Activated T-cell treated with anti-CD3 and anti-CD28 coated beads for 4 hours (primary cell): ENCODE measurements around the gene TSC1.
"Not testable (repeated sequence)": the region's sequence is repeated elsewhere in the genome, so short reads cannot be mapped to it uniquely, and the experiment has no call there.

ENCODE experiments used
- DNase-seq: peaks from one replicate; pipeline ENCODE4 v3.0.0-alpha.2; 2020

TSC1 gene

DNA sequence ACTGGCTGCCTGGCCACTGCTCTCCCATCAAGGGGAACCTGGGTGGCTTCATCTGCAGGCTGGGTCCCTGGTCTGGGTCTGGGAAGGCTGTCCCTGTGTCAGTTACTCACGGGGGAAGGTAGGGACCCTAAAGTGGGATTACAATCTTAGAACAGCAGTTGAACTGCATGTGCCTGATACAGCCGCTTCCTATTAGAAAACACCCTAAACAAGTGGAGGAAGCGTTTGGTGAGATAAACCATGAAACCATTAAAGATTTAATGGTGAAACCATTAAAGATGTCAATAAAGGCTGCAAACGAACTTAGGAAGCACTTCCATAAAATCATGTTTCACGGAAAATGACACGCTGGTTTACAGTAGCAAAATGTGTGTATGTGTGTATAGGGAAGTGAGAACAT is 31.5 kb upstream of the TSC1 start:
- no peak for DNase-seq

DNA sequence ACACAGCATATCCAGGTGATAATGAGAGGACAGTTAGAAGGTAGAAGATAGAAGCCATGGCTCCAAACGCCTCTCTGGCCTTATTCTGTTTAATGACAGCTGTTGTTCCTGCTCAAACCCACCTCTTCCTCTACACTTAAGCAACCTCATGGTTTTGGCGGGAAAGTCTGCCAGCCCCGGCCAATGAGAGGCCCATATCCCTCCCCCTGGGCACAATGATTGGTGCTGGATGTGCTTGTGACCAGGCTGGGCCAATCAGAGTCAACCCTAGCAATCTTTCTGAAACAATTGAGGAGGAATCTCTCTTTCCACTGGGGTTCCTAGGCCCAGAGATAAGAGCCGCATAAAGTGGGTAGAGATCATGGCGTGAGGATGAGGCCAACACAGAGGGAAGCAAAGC is 29.3 kb upstream of the TSC1 start:
- no peak for DNase-seq

DNA sequence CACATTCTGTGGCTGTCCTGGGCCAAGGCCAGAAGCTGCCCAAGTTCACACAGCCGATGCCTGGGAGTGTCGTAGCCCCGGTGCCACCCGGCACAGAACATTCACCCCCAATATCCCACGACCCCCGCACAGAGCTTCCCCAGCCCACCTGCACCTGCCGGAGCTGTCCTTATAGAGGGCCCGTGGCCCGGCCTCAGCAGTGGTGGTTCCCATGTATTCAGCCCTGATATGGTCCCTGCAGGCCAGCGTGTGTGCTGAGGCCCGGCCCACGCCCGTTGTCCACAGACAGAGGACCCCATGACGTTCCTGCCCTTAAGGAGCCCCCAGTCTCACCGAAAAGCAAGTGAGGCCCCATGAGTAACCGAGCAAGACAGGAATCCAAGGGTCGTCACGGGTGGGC is 28.8 kb upstream of the TSC1 start:
- DNase-seq = no peak

DNA sequence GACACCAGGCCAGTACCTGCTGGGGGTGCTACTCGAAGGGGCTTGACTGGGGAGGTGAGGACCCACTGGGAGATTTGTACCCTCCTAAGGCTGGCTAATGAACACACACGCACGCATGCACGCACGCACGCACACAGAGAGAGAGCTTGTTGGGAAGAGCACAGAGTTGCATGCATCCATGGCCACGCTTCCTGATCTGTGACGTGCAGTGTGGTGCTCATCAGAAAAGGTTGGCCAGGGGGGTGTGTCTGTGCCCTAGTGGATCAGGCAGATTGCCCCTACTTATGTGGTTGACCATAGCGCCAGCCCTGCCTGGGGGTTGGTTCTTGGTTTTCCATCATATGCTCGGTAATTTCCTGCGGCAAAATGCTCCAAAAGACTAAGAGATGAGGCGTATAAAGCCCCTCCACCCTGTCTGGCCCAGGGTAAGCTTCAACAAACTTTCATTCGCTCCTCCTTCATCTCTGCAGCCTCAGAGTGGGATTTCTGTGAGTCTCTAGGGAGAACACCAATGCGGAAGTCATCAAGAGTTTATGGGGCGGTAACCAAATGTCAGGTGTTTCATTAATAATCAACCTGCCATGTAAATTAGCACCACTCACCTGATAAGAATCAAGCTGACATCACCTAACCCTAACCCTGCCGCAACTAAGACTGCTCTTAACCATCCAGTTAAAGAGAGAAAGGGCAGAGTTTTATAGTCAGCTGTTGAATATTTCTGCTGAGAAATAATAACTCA is 26.1 kb upstream of the TSC1 start:
- DNase-seq = no peak

DNA sequence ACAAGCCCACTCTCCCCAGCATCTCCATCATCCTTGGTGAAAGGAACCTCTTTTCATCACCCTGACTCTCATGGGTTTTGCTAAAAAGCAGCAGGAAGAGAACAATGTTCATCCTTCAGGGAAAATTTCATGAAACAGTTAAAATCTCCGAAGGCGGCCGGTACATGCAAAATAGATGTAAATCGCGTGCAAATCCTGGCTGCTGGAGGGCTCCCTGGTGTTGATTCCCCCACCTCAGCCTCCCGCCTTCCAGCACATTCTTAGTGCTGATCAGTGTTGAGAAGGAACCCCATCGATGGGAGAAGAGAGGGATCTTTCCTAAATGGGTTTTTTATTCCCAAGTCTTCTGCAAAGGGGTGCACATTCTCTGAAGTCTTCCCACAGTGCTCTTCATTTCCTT is 25.4 kb upstream of the TSC1 start:
- DNase-seq = no peak

DNA sequence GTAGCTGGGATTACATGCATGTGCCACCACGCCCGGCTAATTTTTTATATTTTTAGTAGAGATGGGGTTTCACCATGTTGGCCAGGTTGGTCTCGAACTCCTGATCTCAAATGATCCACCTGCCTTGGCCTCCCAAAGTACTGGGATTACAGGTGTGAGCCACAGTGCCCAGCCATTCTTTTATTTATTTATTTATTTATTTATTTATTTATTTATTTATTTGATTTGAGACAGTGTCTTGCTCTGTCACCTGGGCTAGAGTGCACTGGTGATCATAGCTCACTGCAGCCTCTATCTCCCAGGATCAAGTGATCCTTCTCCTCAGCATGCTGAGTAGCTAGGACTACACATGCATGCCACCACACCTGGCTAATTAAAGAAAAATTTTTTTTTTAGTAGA is 23.5 kb upstream of the TSC1 start:
- not testable (repeated sequence) for DNase-seq

DNA sequence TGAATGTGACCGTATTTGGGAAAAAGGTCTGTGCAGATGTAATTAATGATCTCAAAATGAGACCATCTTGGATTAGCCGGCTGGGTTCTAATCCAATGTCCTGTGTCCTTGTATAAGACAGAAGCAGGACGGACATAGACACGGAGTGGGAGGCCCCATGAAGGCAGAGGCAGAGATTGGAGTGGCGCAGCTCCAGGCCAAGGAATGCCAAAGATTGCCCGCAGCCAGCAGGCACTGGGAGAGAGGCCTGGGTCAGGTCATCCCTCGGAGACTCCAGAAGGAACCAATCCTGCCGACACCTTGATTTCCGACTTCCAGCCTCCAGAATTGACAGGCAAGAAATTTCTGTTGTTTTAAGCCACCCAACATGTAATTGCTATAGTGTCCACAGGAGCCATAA is 21.1 kb upstream of the TSC1 start:
- DNase-seq = no peak

DNA sequence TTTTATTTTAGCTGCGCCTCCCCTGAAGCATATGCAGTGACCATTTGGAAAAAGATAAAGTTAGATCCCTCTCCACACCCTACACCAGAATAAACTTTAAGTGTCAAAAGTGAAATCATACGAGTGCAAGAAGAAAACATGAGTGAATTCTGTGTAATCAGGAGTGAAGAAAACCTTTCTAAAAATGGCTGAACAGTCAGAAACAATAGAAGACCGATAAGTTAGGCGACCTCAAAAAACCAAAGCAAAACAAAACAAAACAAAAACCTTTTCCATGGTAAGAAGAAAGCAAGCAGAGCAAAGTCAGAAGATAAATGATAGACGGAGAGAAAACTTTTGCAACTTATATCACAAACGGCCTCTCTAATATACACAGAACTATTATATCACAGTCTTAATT is 16.6 kb upstream of the TSC1 start:
- no peak for DNase-seq

DNA sequence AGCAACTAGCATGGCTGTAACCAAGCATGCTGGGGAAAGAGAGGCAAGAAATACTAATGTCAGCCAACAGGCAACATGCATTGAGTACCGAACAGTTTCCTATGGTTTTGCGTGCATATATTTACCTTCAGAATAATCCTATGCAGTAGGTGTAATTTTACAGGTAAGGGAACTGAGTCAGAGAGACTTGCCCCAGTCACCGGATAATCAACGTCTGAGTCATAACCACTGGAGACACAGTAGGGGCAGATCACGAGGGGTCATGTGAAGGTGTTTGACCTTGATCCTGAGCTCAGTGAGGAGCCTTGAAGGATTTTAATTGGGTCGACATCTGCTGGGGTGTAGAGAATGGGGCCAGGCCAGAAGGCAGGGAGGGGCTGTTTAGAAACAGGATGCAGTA is 13.4 kb upstream of the TSC1 start:
- DNase-seq = no peak

DNA sequence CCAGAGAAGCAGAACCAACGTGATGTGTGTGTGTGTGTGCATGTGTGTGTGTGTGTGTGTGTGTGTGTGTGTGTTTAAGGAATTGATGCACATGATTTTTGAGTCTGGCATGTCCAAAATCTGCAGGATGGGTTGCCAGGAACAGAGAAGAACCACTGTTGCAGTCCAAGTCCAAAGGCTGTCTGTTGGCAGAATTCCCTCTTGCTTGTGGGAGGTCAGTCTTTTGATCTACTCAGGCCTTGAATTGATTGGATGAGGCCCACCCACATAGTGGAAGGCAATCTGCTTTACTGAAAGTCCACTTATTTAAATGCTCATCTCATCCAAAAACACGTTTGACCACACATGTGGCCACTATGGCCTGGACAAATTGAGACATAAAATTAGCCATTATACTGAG is 11.4 kb upstream of the TSC1 start:
- DNase-seq = no peak

DNA sequence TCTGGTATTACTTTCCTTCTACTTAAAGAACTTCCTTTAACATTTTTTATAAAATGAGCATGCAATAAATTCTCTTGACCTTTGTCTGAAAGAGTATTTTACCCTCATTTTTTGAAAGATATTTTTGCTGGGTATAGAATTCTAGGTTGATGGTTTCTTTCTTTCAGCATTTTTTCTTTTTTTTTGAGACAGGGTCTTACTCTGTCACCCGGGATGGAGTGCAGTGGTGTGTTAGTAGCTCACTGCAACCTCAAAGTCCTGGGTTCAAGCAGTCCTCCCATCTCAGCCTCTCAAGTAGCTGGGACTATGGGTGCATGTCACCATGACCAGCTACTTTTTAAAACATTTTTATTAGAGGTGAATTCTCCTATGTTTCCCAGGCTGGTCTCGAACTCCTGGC is 10.7 kb upstream of the TSC1 start:
- no peak for DNase-seq

DNA sequence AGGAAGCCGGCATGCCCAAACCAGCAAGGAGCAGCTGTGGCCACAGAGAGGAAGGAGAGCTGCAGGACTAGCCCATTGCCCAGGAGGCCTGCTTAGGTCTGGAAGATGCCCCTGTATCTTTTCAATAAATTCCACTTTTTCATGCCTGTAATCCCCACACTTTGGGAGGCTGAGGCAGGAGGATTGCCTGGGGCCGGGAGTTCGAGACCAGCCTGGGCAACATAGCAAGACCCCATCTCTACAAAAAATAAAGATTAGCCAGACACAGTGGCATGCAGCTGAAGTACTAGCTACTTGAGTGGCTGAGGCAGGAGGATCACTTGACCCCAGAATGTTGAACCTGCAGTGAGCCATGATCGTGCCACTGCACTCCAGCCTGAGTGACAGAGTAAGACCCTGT is 5.3 kb upstream of the TSC1 start:
- no peak for DNase-seq

DNA sequence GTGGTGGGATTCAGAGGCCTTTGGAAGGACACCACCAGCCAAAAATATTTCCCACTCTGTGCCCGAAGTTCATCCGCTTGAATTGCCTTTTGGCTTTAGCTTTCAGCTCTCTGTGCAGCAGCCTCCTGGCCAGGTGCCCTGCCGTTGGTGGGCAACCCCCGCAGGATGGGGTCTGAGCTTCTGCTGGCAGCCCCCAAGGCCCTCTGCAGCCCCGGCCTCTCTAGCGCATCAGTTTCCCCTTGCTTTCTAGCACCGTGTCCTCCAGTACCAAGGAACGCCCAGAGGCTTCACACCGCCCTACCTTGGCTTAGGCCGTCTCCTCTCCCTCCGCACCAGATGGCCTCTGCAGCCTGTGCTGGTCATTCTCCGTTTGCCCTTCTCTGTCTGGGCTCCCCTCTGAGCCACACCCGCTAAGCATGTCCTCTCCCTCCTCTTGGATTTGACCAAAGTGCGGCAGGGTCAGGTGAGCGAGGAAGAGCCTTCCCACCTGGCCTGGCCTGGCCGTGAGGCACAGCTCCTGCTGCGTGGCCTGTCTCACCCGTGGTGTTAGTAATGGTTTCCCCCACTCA is 4.2 kb upstream of the TSC1 start:
- DNase-seq = no peak

DNA sequence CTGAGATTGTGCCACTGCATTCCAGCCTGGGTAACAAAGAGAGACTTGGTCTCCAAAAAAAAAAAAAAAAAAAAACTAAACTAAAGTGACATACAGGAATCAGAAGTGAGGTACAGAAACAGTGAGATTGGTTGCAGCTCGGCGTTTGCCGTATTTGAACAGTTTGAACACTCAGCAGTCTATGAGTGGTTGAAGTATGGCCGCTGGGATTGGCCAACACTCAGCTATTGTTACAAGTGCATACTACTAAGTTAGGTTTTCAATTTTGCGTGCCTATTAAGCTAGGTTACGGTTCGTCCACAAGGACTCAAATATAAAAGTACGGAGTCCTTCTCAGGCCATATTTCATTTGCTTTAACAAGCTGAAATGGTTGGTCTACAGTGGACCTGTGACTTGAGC is 3.3 kb upstream of the TSC1 start:
- no peak for DNase-seq

DNA sequence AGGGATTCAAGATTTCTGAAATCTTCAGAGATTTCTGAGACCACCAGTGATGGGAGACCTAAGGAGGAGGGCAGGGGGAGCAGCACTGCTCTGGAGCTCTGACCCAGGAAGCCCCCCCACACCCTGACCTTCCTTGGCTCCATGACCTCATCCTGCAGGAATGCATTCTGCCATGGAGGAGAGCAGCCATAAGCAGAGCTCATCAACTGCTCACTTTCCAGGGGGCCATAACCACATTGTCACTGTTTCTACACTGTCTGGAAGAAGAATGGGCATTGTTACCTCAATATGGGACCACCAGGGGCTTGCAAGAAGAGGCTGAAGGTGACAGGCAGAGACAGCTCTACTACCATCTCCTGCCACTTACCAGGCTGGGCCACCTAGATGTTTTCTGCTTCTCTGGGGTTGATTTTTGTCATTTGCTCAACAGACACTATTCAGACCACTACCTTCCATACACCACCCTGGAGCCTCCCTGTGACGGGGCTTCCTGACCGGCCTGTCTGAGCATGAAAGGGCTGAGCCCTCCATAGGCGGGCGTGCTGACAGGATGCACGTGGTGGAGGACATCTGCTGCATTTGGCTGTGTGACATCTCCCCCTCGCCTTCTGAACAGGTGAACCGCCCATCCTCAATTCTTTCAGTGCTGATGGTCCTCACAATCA is 2.3 kb upstream of the TSC1 start:
- DNase-seq = no peak

DNA sequence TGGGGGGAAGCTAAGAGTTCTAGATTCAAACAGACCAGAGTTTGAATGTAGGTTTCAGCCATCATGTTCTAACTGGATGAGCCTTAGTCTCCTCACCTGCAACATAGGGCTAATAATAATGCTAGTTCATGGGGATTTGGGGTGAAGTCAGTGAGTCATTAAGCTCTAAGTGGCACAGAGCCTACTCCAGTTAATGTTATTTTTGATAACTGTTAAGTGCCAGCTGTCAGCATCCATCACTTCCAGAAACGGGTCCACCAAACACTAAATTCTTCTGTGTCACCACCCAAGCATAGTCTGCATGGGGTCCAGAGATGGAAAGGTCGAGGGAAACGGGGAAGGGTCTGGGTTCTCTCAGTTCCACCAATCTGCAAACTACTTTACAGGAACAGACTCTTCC is 1.8 kb upstream of the TSC1 start:
- DNase-seq = no peak

DNA sequence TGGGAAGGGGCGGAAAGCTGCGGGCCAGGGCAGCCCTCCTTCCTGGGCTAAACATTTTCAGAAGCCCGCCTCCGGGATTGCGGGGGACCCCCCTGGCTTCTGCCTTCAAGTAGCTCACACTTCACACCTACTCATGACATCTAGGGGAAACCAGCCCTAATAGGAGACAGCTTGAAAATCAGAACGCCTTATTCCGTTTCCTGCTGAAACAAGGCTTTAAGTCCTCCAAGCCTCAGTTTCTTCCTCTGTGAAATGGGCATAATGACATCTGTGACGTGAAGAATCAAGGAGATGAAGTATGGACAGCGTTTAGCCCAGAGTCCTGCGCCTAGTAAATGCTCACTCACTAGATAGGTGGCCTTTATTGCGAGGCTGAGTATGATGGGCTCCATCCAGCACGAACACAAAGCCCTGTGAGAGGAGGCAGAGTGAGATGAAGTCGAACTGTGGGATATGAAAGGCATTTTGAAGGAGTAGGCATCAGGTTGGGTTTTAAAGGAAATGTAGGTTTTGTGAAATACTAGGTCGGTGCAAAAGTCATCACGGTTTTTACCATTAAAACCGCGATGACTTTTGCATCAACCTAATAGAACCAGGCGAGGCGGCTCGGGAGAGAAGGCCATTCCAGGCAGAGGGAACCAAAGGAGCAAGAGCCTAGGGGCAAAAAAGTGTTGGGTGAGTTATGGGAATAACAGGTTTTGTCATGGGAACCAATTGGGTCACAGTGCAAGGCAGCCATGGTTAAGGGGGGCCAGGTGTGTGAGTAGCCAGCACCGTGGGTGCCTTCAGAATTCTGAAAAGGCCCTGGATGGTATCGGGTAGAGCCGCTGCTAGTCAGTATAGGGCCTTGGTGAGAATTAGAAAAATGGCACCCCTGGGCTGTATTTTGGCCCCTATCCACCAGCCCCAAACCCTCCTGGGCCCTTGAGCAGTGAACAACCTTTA is 1.0 kb upstream of the TSC1 start:
- DNase-seq = no peak

DNA sequence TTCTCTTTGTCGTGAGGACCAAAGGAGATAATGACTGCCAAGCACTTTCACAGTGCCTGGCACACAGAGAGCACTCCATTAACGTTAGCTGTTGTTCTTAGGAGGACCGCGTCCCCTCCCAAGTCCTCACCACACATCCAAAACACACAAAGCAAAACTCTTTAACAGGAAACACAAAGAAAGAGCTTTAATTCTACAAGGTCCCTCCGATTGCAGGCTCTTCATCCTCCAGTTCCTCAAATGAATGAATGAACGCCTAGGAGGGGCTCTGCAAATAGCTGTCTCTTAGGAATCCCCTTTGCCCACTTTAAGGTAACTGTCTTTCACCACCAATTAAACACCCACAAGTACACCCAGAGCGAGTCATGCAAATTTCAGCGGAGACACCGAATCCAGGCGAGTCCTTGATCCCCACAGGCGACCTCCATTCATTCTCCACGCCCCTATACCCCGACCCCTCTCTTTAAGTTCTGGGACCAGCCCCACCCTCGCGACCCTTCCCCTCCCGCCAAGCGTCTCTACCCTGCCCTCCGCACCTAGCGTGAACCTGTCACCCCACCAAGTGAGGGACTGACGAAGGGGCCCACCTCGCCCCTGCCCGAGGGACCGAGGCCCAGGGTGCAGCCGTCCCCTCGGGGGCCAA is 644 bp downstream of the TSC1 start:
- no peak for DNase-seq

DNA sequence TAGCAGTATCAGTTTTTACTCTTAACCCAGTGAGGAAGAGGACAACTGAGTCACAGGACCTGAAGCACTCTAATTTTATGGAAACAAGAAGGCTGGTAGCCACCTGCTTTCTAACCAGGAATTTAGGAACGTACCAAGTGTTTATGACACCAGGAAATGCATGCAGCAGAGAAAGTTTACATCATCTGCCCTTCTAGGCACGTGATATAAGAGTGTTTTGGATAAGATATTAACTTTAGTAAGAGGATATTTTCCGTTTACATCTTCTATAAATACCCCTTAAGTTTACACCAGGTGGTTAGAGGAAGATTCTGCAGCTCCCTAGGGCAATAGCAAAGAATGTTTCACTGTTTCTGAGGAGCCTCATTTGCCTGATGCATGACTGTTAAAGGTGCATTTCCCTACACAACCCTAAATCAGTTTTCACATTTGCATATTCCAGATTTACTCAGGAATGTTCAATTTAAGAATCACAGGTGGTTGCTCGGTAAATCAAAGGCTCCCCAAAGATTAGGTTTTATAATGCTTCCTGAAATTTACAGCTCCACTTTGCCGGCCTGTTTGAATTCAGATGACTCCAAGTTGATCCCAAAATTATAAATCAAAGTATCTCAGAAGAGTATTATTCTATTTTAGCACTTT is 1.8 kb downstream of the TSC1 start:
- DNase-seq = no peak

DNA sequence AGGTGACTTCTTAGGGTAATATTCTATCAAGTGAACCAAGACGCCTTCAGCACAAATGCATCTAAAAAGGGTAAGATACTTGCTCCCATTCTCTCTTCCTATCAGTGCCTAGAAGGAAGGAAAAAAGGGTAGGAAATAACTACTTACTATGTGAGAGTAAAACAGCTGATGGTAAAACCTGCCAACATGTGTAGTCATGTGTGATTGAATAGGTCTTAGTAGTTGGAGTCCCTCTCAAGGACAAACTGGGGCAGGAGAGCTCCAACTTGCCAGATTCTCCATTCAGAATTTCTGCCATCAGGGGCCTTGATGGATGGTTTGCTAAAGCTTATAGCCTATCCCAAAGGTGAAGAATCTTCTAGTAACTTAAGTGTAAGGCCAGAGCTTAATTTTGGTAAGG is 5.2 kb downstream of the TSC1 start:
- no peak for DNase-seq

DNA sequence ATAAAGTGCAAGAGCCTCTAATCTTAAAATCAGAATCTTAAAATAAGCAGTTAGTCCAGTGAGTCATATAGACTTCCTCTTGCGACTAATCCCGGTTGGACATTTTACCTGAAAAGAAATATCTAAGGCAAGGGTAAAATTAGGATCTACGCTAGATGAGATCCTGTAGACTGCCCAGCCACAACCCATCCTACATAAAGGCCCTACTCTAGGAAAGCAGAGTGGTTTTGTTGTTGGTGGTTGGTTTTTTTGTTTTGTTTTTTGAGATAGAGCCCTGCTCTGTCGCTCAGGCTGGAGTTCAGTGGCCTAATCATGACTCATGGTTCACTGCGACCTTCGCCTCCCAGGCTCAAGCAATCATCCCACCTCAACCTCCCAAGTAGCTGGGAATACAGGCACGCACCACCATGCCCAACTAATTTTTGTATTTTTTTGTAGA is 6.9 kb downstream of the TSC1 start:
- DNase-seq = no peak

DNA sequence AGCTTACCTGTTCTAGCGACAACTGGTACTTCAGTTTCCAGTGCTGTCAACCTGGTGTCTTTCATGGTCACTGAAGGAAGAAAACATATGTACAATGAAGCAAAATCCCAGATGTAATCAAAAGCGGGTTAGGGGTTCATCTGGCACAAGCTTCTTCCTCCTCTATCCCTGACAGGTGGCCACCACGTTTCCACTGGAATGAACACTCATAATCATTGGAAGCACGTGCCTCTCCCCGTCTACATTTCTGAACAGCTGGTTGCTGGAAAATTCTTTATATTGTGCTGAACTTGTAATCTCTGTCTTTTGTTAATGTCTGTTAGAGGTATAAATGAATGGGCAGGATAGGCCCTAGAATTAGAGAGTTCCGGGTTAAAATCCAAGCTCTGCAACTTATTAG is 9.4 kb downstream of the TSC1 start:
- no peak for DNase-seq
